Measurements from ENCODE around the gene KRT5.
"Not testable (repeated sequence)": the region's sequence is repeated elsewhere in the genome, so short reads cannot be mapped to it uniquely, and the experiment has no call there.

KRT5 gene

GRCh38 chr12:52518574-52519386 lies 1.4 kb downstream of the KRT5 start:
- no peak for DNase-seq

- no peak for DNase-seq
Observed at GRCh38 chr12:52517888-52518287, 2.3 kb downstream of the KRT5 start.

- no peak for DNase-seq
Observed at GRCh38 chr12:52517005-52517835, 3.0 kb downstream of the KRT5 start.

- DNase-seq, result no peak
Observed at GRCh38 chr12:52515927-52516831, 4.0 kb downstream of the KRT5 start.

- DNase-seq, result no peak
Observed at GRCh38 chr12:52515319-52515646, 4.9 kb downstream of the KRT5 start.

GRCh38 chr12:52514471-52515318 lies 5.5 kb downstream of the KRT5 start:
- no peak for DNase-seq

GRCh38 chr12:52513736-52514135 lies 6.5 kb downstream of the KRT5 start:
- no peak for DNase-seq

GRCh38 chr12:52508211-52508610 lies 12.0 kb downstream of the KRT5 start:
- no peak for DNase-seq

- DNase-seq, result peak in 1 of 2 experiments; percentile 42
Observed at GRCh38 chr12:52506858-52507715, 13.1 kb downstream of the KRT5 start.

- no peak for DNase-seq
Observed at GRCh38 chr12:52502877-52503276, 17.3 kb downstream of the KRT5 start.

GRCh38 chr12:52501490-52501889 lies 18.7 kb downstream of the KRT5 start:
- DNase-seq, result no peak

GRCh38 chr12:52500574-52500973 lies 19.6 kb downstream of the KRT5 start:
- DNase-seq, result not testable (repeated sequence)

- DNase-seq, result no peak
Observed at GRCh38 chr12:52499806-52500560, 20.2 kb downstream of the KRT5 start.

GRCh38 chr12:52498946-52499345 lies 21.2 kb downstream of the KRT5 start:
- peak in 1 of 2 experiments; percentile 43 for DNase-seq

GRCh38 chr12:52497975-52498374 lies 22.2 kb downstream of the KRT5 start:
- DNase-seq, result no peak

- DNase-seq, result peak in 1 of 2 experiments; percentile 32
Observed at GRCh38 chr12:52496590-52497071, 23.6 kb downstream of the KRT5 start.

GRCh38 chr12:52496054-52496453 lies 24.1 kb downstream of the KRT5 start:
- DNase-seq, result peak in 1 of 2 experiments; percentile 17

- peak; percentile 82 to 95 for DNase-seq
Observed at GRCh38 chr12:52495389-52495788, 24.8 kb downstream of the KRT5 start.

GRCh38 chr12:52494518-52494917 lies 25.7 kb downstream of the KRT5 start:
- DNase-seq, result no peak

GRCh38 chr12:52494100-52494499 lies 26.1 kb downstream of the KRT5 start:
- DNase-seq, result no peak
